AG04450 (cell line): ENCODE data around the gene PGF. TPM values are rescaled to one million over a fixed set of nuclear protein-coding genes. Genes with fewer than 3 reads are reported as not detected.

Experiments
- CTCF ChIA-PET: fragments of 300-600, 350-600 bp; formaldehyde crosslinking; extraction: SDS; loops from one replicate; lab custom pipeline; 2022; ENCODE audit warnings: antibody characterized with exemption, inconsistent platforms; lab: Charles Lee
- POLR2A ChIA-PET: fragments of 350-600 bp; formaldehyde crosslinking; extraction: SDS; loops from one replicate; lab custom pipeline; 2021; ENCODE audit warnings: antibody characterized with exemption, inconsistent platforms; lab: Yijun Ruan, JAX
- DNase-seq: peaks from one replicate; pipeline ENCODE4 v3.0.0-alpha.2; 2011; ENCODE audit warnings: low read depth, low spot score
- H3K27ac ChIP-seq: one replicate; pipeline ENCODE4 v1.5.1; 2012; ENCODE audit warnings: low read depth, low read length, control low read depth
- H3K27me3 ChIP-seq: one replicate; pipeline ENCODE4 v1.6.0; 2012; ENCODE audit warnings: low read length; ENCODE audit not compliant: control insufficient read depth, insufficient read depth
- H3K4me3 ChIP-seq: 2 replicates; pipeline ENCODE4 v1.5.1; 2011; ENCODE audit warnings: mild to moderate bottlenecking, low read depth, low read length, control low read depth
- H3K9me3 ChIP-seq: 2 replicates; pipeline ENCODE4 v1.5.1; 2012; ENCODE audit warnings: low read length; ENCODE audit not compliant: control insufficient read depth, insufficient read depth
- CTCF ChIP-seq: IDR thresholded peaks from 2 replicates; pipeline ENCODE4 v1.5.1; 2011; ENCODE audit warnings: low read depth, low read length, control low read depth, inconsistent platforms
- polyA plus RNA-seq: library from polyadenylated mRNA; depleted of rRNA; stranded (reverse); fragments of >200 nt; gene quantifications from 2 replicates; pipeline ENCODE4 v1.2.3, GENCODE V29; 2011

PGF gene
- polyA plus RNA-seq, 1 experiment, result 0.63 TPM

DNA sequence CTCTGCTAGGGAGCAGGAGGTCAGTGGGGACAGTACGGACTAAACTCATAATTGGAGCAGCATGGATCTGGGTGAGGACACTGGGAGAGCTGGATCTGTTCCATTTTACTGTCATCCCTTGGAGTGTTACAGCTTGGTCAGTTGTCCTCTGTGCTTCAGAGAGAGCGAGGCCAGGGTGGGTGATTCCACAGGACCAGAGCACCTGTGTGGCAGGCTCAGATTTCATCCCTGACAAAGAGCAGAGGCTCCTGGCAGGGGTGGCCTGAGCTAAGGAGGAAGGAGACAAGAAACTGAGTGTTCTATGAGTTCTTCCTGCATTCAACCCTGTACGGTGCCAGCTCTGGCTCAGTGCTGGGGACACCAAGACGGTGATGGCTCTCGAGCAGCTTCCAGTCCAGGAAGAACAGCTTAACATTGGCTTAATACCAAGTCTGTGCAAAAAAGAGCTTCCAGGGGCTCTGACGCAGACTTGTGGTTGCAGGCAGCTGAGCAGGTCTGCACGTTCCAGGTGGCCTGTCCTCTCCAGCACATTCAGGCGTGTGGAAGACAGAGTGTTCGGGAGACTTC, 8.4 kb upstream of the PGF start:
- Histone ChIP-seq H3K4me3 (no peak overlapping the region), H3K27me3 (peaks cover 13% of the 10 kb centered on the region), H3K27ac (no peak overlapping the region), H3K9me3 (no peaks in the 10 kb centered on the region)
- ChIA-PET POLR2A (no interaction called here), CTCF (interaction anchor here (1.1 to 1.7 kb wide), 2 partner anchors 103 to 124 kb away, joined by 3 to 4 read pairs; no protein-coding TSS in a partner anchor)
- no peak for TF ChIP-seq CTCF
- DNase-seq, result no peak

DNA sequence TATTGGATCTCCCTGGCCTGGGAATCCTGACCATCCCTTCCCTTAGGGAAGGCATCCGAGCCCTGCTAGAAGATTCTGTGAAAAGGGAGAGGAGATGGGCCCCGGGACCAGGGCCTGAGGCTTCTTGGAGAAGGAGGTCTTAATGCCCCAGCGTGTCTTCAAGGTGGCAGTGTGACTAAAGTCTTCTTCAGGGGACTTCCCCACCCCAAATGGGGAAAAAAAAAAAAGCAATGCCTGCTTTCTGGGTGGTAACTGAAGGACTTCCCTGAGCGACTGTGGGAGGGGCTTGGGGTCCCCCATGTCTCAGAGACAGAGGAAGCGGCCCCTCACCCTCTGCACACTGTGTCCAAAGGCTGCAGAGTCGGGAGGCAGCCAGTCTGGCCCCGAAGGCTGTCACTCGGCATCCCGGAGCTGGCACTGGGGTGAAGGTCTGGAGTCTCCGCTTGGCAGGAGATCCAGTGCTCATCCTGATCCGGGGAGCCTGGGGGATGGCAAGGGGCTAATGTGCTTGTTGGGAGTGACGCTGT, 7.8 kb upstream of the PGF start:
- ChIA-PET POLR2A (no interaction called here), CTCF (no interaction called here)
- no peak overlapping the region for H3K4me3 ChIP-seq
- H3K27me3 ChIP-seq, result peaks cover 12% of the 10 kb centered on the region
- H3K27ac ChIP-seq, result no peak overlapping the region
- H3K9me3 ChIP-seq, result no peaks in the 10 kb centered on the region
- no peak for DNase-seq
- TF ChIP-seq CTCF, result no peak

GRCh38 chr14:74962493-74962892, 7.1 kb upstream of the PGF start:
- Histone ChIP-seq H3K4me3 (no peak overlapping the region), H3K9me3 (no peaks in the 10 kb centered on the region), H3K27ac (no peak overlapping the region), H3K27me3 (peaks cover 18% of the 10 kb centered on the region)
- CTCF ChIA-PET, result interaction anchor here (0.6 to 1.9 kb wide), 3 partner anchors 17 to 126 kb away, joined by 3 to 4 read pairs (median 3); no protein-coding TSS in a partner anchor
- no peak for DNase-seq
- TF ChIP-seq CTCF, result no peak
- POLR2A ChIA-PET, result no interaction called here

GRCh38 chr14:74962046-74962445, 6.6 kb upstream of the PGF start:
- H3K9me3 ChIP-seq, result no peaks in the 10 kb centered on the region
- no peak overlapping the region for H3K27ac ChIP-seq
- H3K27me3 ChIP-seq, result peaks cover 19% of the 10 kb centered on the region
- CTCF ChIA-PET, result interaction anchor here (0.6 to 1.9 kb wide), 3 partner anchors 17 to 126 kb away, joined by 3 to 4 read pairs (median 3); no protein-coding TSS in a partner anchor
- DNase-seq, result no peak
- no peak for TF ChIP-seq CTCF
- POLR2A ChIA-PET, result no interaction called here
- no peak overlapping the region for H3K4me3 ChIP-seq

DNA sequence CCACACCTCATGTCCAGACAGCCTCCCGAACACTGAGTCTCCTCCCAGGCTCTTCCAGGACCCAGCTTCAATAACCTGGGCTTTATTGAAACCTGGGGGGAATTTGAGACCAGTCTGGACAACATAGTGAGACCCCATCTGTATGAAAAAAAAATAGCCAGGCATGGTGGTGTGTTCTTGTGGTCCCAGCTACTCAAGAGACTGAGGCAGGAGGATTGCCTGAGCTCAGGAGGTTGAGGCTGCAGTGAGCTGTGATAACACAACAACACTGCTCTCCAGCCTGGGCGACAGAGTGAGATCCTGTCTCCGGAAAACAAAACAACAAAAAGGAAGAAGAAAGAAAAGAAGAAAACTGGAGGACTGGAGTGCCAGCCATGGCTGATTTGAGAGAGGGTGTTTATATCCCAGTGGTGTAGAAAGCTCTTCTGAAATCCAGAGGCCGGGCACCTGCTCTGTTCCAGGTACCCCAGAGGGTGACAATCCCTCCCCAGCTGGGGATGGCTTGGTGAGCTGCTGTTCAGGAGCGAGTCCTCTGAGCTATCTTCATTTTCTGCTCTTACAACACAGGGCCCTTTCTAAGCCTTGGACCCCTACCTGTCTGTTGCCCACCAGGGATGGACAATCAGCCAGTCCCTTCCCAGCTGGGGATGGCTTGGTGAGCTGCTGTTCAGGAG, 6.0 kb upstream of the PGF start:
- ChIA-PET CTCF (interaction anchor here (0.7 to 1.9 kb wide), 3 partner anchors 16 to 127 kb away, joined by 3 to 4 read pairs (median 3); no protein-coding TSS in a partner anchor), POLR2A (no interaction called here)
- no peaks in the 10 kb centered on the region; the same call in 1 of the 2 replicates for H3K9me3 ChIP-seq
- no peak for DNase-seq
- no peak overlapping the region for H3K27ac ChIP-seq
- no peak for TF ChIP-seq CTCF
- H3K4me3 ChIP-seq, result no peak overlapping the region
- peaks cover 22% of the 10 kb centered on the region for H3K27me3 ChIP-seq
